T-helper 2 cell (primary cell): ENCODE data around the gene FAM81A.
"Not testable (repeated sequence)": the region's sequence is repeated elsewhere in the genome, so short reads cannot be mapped to it uniquely, and the experiment has no call there.

ENCODE experiments used
- DNase-seq, 5 experiments: peaks; one replicate each; pipeline versions ENCODE4 v3.0.0 to v3.0.0-alpha.2; 2012 to 2022

The FAM81A gene

GRCh38 chr15:59489485-59489884 is 51.5 kb downstream of the FAM81A start:
- not testable (repeated sequence) for DNase-seq

DNA sequence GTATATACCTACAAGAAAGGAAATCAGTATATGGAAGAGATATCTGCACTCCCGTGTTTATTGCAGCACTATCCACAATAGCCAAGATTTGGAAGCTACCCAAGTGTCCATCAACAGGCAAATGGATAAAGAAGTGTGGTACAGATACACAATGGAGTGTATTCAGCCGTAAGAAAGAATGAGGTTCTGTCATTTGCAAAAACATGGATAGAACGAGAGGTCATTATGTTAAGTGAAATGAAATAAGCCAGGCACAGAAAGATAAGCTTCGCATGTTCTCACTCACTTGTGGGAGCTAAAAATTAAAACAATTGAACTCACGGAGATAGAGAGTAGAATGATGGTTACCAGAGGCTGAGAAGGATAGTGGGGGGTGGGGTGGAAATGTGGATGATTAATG is 53.1 kb downstream of the FAM81A start:
- DNase-seq = no peak

DNA sequence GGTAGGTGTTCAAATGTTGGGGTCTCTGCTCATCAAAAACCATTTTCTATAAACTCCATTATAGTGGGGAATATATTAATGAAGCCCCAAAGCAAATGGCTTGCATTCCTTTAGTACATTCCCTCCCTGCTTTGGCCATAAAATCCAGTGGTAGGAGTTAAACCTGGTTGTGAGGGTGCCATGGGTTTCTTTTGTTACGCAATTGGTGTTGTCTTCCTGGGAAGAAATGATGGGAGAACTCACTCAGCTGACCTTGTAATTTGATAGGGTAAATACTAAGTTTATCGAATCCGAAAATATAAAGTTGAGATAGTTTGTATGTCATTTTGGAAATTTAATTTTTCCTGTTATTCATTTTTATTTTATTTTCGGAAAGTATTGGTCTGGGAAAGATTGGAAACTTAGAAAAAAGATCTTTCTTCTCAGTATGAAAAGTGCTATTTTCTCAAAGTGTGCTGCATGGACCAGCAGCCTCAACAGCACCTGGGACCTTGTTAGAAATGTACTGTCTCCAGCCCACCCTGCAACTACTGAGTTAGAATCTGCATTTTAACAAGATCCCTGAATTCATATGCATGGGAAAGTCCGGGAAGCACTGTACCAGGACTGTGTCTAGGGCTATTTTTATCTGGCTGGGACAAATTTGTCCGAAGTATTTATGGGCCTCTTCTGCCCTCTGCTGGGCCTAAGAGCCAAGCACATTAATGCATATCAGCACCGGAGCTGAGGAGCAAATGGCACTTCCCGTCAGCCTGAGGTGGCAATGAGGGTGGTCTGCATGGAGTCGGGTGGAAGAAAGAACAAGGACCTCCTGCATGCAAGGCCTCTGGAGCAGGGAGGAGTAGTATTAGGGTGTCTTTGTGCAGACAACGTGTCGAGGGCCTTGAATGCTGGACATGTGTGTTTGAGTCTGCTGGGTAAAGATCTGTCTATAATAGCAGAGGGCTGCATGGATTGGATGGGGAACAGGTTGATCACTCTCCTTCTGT is 54.7 kb downstream of the FAM81A start:
- DNase-seq = peak in 4 of 5 experiments; percentile 9 to 59 (median 32)

GRCh38 chr15:59501597-59501996 is 63.6 kb downstream of the FAM81A start:
- no peak for DNase-seq

DNA sequence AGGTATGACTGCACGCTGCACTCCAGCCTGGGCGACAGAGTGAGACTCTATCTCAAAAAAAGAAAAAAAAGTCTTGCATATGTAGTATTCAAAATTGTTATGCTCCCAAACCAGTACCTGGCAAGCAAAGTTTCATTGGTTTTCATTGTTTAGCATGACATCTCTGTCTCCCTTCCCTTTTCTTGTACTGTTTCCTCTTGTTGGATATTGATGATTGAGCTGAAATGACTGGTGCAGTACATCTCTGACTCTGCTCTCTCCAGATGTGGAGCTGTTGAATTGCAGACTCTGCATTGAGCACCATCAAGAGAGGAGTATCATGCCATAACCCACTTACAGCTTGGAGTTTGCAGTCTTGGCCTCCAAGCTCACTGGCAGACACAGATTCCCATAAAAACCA is 77.2 kb downstream of the FAM81A start:
- no peak for DNase-seq

DNA sequence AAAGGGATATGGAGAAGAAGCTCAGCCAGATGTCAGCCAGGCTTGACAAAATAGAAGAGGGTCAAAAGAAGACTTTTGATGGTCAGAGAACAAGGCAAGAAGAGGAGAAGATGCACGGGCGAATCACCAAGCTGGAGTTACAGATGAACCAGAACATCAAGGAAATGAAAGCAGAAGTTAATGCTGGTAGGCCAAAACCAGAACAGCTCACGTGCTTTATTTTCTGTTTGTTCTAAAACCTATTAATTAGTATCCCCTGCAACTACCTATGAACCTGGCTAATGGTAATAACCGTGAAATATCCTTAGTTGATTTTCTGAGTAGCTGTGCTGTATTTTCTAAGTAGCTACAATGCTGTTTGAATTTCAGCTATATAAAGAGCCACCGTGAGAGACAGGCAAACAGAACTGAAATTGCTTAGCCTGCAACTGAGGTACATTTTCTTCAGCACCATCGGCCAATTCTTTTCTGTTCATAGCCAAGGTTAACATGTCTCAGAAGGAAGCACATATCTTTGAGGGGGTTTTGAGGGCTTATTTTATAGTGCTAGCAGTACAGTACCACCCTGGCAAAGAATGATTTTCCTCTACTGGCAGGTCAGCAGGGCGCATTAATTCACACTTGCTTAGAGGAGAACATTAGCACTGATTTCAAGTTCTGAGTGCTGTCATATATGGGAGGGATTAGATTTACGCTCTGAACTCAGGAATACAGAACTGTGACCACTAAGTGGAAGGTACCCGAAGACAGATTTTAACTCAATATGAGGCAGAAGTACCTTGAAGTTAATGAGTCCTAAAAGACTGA is 78.9 kb downstream of the FAM81A start:
- no peak for DNase-seq

GRCh38 chr15:59519329-59519728 is 81.3 kb downstream of the FAM81A start:
- DNase-seq = no peak

- DNase-seq = no peak
Measured at GRCh38 chr15:59521443-59521842, 83.5 kb downstream of the FAM81A start.

- DNase-seq = peak in 3 of 5 experiments; percentile 20 to 49 (median 26)
Measured at GRCh38 chr15:59522988-59523461, 85.0 kb downstream of the FAM81A start.

DNA sequence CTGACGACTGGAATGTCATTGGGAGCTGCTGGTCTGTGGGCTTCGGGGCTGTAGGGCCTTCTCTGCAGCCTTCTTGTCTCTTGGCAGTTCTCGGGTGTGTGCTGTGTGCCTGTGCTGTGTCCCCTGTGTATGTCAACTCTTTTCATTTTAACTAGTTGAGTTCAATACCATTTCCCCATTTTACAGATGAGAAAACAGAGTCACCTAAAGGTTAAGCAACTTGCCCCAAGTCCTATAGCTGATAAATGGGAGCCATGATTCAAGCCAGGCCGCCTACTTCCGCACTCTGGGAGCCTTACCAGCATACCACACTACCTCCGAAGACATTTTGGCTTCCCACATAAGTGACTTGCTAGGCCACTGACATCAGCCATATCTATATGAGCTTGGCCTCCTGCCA is 85.7 kb downstream of the FAM81A start:
- DNase-seq = no peak

- DNase-seq = peak in 1 of 5 experiments; percentile 58
Measured at GRCh38 chr15:59524331-59524731, 86.3 kb downstream of the FAM81A start.

- not testable (repeated sequence) for DNase-seq
Measured at GRCh38 chr15:59526466-59526865, 88.5 kb downstream of the FAM81A start.

DNA sequence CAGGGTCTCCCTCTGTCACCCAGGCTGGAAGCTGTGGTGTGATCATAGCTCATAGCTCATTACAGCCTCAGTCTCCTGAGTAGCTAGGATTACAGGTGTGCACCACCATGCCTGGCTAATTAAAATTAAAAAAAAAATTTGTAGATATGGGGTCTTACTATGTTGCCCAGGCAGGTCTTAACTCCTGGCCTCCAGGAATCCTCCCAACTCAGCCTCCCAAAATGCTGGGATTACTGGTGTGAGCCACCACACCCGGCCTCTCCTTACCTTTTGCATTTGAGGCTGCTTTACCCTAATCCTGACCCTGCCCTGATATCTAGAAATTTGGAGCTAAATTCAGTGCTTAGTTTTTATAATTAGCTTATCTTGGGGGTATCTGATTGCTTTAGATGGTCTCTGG is 90.4 kb downstream of the FAM81A start:
- no peak for DNase-seq

GRCh38 chr15:59528961-59529402 is 91.0 kb downstream of the FAM81A start:
- DNase-seq = peak; percentile 18 to 62 (median 44)

DNA sequence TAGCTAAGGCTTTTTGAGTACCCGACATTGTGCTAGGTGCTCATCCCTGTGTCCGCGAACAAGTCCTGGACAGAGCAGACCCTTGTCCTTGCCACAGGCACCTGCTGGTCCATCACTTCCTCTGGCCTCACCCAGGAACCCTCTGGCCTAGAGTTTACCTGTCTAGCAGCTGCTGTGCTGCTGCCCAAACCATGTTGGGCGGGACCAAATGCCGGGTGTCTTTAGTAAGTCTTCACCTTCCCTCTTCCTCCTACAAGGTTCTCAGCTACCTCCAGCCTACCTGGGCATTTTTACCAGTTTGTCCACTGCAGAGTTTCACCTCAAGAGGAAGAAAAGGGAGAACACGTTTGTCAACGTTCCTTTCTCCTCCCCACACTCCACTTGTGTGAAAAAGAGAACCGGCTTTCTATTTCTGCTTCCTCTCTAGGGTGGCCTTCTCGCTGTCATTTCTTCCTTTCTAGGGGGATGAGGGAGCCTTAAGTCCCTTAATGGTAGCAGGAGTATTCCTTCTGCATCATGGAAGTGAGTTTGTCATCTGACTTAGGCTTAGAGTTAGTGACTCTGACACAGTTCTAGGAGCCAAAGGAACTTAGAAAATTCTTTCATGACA is 93.2 kb downstream of the FAM81A start:
- DNase-seq = no peak

GRCh38 chr15:59532770-59533379 is 94.9 kb downstream of the FAM81A start:
- DNase-seq = peak in 1 of 5 experiments; percentile 58

DNA sequence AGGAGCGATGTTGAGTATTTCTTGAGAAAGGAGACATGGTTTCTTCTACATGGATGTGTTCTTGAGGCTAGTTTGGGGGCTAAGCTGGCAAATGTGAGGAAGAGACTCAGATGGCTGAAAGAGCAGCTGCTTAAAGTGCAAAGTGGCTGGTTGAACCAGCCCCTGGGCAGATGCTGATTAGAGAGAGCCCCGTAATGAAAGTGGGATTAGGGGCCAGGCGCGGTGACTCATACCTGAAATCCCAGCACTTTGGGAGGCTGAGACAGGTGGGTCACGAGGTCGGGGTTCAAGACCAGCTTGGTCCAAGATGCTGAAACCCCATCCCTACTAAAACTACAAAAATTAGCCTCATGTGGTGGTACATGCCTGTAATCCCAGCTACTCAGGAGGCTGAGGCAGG is 98.6 kb downstream of the FAM81A start:
- no peak for DNase-seq

DNA sequence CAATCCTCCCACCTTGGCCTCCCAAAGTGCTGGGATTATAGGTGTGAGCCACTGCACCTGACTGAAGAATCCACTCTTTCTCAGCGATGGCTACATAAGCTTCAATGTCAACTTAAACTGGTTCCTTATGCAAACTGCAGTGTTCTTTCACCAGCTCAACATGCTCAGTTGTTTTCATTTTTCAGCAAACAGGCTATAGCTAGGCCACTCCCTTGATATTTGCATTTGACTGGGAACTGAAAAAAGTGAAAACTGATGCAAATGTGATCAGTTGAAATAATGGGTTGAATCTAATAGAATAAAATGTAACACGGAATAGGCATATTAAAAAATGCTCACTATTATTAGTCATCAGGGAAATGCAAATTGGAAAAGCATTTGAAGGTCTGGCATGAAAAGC is 99.4 kb downstream of the FAM81A start:
- no peak for DNase-seq

DNA sequence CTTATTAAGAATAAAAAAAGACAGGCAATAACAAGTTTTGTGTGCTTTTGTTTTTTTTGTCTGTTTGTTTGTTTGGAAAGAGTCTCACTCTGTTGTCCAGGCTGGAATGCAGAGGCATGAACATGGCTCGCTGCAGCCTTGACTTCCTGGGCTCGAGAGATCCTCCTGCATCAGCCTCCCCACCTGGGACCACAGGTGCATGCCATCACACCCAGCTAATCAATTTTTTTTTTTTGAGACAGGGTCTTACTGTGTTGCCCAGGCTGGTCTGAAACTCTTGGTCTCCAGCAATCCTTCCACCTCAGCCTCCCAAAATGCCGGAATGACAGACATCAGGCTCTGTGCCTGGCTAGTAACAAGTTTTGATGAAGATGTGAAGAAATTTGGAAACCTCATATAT is 100.5 kb downstream of the FAM81A start:
- no peak for DNase-seq

- no peak for DNase-seq
Measured at GRCh38 chr15:59539799-59540198, 101.8 kb downstream of the FAM81A start.

DNA sequence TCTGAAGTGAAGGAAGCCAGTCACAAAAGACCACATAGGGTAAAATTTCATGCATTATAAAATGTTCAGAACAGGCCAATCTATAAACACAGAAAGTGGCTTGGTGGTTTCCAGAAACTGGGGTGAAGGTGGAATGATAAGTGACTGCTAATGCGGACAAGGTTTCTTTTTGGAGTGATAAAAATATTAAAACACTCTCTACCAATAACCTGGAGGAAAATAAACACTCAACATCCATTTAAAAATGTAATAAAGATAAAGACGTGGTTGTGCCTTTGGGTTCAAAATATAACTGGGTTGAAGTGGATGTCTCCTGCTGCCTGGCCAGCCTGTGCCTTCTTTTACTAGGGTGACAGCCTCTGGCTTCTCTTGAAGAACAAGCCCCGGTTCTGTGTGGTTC is 102.7 kb downstream of the FAM81A start:
- DNase-seq = no peak

DNA sequence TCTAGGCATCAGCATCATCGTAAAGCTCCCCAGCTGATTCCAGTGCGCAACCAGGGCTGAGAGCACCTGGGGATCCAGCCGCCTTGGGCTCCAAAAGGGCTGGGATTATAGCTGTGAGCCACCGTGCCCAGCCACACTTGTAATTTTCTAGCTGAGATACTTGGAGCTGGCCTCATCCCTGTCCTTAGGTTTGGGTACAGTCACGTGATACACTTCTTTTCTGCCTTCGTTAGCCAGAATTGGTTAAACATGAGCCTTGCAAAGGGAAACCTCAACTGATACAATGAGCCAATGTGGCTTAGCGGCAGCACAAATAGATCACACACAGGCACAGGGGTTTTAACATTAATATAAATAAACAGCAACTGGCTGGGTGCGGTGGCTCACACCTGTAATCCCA is 103.8 kb downstream of the FAM81A start:
- DNase-seq = no peak
